ENCODE data around the gene CHMP5.

The CHMP5 gene

GRCh38 chr9:33244137-33244784, 20.6 kb upstream of the CHMP5 start:
- no peak for DNase-seq (ENCODE audit: low spot score)

GRCh38 chr9:33245341-33245740, 19.5 kb upstream of the CHMP5 start:
- no peak for DNase-seq (ENCODE audit: low spot score)

- no peak for DNase-seq (ENCODE audit: low spot score)
Measured at GRCh38 chr9:33246269-33246860, 18.5 kb upstream of the CHMP5 start.

GRCh38 chr9:33248606-33249005, 16.2 kb upstream of the CHMP5 start:
- no peak for DNase-seq (ENCODE audit: low spot score)

GRCh38 chr9:33249087-33249658, 15.7 kb upstream of the CHMP5 start:
- no peak for DNase-seq (ENCODE audit: low spot score)

- no peak for DNase-seq (ENCODE audit: low spot score)
Measured at GRCh38 chr9:33249983-33250382, 14.9 kb upstream of the CHMP5 start.

GRCh38 chr9:33250458-33250995, 14.3 kb upstream of the CHMP5 start:
- peak; percentile 73 for DNase-seq (ENCODE audit: low spot score)

- DNase-seq (ENCODE audit: low spot score): no peak
Measured at GRCh38 chr9:33254211-33254610, 10.6 kb upstream of the CHMP5 start.

- no peak for DNase-seq (ENCODE audit: low spot score)
Measured at GRCh38 chr9:33255014-33255413, 9.8 kb upstream of the CHMP5 start.

- DNase-seq (ENCODE audit: low spot score): no peak
Measured at GRCh38 chr9:33255471-33255870, 9.4 kb upstream of the CHMP5 start.

GRCh38 chr9:33256236-33256635, 8.6 kb upstream of the CHMP5 start:
- no peak for DNase-seq (ENCODE audit: low spot score)

- DNase-seq (ENCODE audit: low spot score): no peak
Measured at GRCh38 chr9:33257276-33257675, 7.6 kb upstream of the CHMP5 start.

GRCh38 chr9:33260372-33260771, 4.5 kb upstream of the CHMP5 start:
- DNase-seq (ENCODE audit: low spot score): no peak

GRCh38 chr9:33263131-33264002, 1.5 kb upstream of the CHMP5 start:
- peak; percentile 35 for DNase-seq (ENCODE audit: low spot score)

- DNase-seq (ENCODE audit: low spot score): peak; percentile 24
Measured at GRCh38 chr9:33264003-33264472, 811 bp upstream of the CHMP5 start.

- no peak for DNase-seq (ENCODE audit: low spot score)
Measured at GRCh38 chr9:33265211-33265865, 489 bp downstream of the CHMP5 start.

GRCh38 chr9:33267151-33267767, 2.4 kb downstream of the CHMP5 start:
- no peak for DNase-seq (ENCODE audit: low spot score)

GRCh38 chr9:33270146-33270545, 5.3 kb downstream of the CHMP5 start:
- DNase-seq (ENCODE audit: low spot score): no peak

GRCh38 chr9:33272061-33272460, 7.2 kb downstream of the CHMP5 start:
- no peak for DNase-seq (ENCODE audit: low spot score)

GRCh38 chr9:33273266-33273971, 8.6 kb downstream of the CHMP5 start:
- DNase-seq (ENCODE audit: low spot score): no peak

GRCh38 chr9:33273972-33274328, 9.1 kb downstream of the CHMP5 start:
- no peak for DNase-seq (ENCODE audit: low spot score)

All from AG08396 (cell line).